Fibroblast of the aortic adventitia (primary cell): ENCODE data around the gene FCER2. TPM values are rescaled to one million over a fixed set of nuclear protein-coding genes. Genes with fewer than 3 reads are reported as not detected.

Source experiments
- DNase-seq: peaks from one replicate; pipeline ENCODE4 v3.0.0-alpha.2; 2010; ENCODE audit warnings: low read depth
- H3K4me3 ChIP-seq: 2 replicates; pipeline ENCODE4 v1.5.1; 2011; ENCODE audit warnings: low read depth, mild to moderate bottlenecking, control low read depth, low read length, moderate library complexity
- total RNA-seq: library from RNA; depleted of rRNA; stranded (reverse); fragments of >200 nt; gene quantifications from 2 replicates; pipeline ENCODE4 v1.2.3, GENCODE V29; 2012; ENCODE audit warnings: low replicate concordance
- TF ChIP-seq, protein P1 (sequence below): IDR thresholded peaks from 2 replicates; pipeline ENCODE4 v1.5.1; 2011; ENCODE audit warnings: mild to moderate bottlenecking, low read length, control low read depth, inconsistent platforms; ENCODE audit not compliant: insufficient read depth

FCER2 gene
- total RNA-seq, 1 donor: not detected

DNA sequence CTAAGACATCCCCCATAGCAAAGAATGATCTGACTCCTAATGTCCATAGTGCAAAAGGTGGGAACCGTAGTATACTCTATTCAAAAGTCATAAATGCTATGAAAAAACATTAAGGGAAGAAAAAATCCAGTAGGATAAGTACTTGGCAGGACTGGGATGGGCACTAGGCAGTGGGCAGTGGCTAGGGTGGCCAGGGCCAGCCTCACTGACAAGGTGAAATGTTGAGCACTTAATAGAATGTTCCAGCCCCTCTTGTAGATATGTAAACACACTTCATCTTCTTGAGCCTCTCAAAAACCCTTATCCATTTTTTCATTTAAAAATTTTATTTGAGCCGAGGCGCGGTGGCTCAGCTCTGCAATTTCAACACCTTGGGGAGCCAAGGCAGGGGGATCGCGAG is 31.4 kb upstream of the FCER2 start:
- DNase-seq: no peak
- TF ChIP-seq, protein P1, sequence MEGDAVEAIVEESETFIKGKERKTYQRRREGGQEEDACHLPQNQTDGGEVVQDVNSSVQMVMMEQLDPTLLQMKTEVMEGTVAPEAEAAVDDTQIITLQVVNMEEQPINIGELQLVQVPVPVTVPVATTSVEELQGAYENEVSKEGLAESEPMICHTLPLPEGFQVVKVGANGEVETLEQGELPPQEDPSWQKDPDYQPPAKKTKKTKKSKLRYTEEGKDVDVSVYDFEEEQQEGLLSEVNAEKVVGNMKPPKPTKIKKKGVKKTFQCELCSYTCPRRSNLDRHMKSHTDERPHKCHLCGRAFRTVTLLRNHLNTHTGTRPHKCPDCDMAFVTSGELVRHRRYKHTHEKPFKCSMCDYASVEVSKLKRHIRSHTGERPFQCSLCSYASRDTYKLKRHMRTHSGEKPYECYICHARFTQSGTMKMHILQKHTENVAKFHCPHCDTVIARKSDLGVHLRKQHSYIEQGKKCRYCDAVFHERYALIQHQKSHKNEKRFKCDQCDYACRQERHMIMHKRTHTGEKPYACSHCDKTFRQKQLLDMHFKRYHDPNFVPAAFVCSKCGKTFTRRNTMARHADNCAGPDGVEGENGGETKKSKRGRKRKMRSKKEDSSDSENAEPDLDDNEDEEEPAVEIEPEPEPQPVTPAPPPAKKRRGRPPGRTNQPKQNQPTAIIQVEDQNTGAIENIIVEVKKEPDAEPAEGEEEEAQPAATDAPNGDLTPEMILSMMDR: no peak

GRCh38 chr19:7732045-7732444 is 30.1 kb upstream of the FCER2 start, which contains the start of gene CLEC4G:
CLEC4G (minus strand) TSS chr19:7732110; CDS start chr19:7732102, 8 bp downstream.
- no peak within 1 kb of the TSS for H3K4me3 ChIP-seq
- TF ChIP-seq, protein P1: no peak
- no peak for DNase-seq

More for the DNA sequence above, 31.4 kb upstream of the FCER2 start:
- no peak overlapping the region for H3K4me3 ChIP-seq

DNA sequence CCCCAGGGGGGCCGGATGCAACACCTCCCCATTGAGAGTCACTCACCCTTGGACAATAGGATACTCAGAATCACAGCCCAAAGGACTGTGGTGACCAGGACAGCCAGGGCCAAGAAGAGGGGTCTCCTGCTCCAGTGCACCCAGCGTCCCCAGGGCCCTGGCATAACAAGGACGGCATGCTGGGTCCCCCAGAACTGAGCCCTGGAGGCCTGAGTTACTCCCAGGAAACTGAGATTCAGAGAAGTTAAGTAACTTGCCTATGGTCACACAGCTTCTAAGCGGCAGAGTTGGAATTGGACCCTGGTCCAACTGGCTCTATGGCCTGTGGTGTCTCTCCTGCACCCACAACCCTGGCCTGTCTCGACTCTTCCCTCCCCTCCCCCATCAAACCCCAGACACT is 29.7 kb upstream of the FCER2 start:
- TF ChIP-seq, protein P1: no peak

DNA sequence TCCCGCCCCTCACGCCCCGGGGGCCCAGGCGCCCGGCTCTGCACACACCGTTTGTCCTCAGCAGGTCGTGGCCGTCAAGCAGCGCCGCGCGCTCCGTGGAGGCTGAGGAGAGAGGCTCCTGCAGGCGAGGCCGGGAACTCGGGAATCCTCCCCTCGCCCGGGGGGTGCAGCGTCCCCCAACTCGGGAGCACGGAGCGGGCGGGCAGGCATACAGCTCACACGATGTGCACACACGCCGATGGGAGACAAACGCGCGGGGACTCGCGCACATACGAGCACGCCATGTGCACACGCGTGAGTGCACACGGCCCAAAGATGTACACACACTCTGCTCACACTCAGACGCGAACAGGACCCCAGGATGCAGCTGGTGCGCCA is 29.3 kb upstream of the FCER2 start:
- TF ChIP-seq, protein P1: no peak
- no peak overlapping the region for H3K4me3 ChIP-seq
- no peak for DNase-seq

More for the DNA sequence above, 29.7 kb upstream of the FCER2 start:
- no peak for DNase-seq
- no peak overlapping the region for H3K4me3 ChIP-seq

DNA sequence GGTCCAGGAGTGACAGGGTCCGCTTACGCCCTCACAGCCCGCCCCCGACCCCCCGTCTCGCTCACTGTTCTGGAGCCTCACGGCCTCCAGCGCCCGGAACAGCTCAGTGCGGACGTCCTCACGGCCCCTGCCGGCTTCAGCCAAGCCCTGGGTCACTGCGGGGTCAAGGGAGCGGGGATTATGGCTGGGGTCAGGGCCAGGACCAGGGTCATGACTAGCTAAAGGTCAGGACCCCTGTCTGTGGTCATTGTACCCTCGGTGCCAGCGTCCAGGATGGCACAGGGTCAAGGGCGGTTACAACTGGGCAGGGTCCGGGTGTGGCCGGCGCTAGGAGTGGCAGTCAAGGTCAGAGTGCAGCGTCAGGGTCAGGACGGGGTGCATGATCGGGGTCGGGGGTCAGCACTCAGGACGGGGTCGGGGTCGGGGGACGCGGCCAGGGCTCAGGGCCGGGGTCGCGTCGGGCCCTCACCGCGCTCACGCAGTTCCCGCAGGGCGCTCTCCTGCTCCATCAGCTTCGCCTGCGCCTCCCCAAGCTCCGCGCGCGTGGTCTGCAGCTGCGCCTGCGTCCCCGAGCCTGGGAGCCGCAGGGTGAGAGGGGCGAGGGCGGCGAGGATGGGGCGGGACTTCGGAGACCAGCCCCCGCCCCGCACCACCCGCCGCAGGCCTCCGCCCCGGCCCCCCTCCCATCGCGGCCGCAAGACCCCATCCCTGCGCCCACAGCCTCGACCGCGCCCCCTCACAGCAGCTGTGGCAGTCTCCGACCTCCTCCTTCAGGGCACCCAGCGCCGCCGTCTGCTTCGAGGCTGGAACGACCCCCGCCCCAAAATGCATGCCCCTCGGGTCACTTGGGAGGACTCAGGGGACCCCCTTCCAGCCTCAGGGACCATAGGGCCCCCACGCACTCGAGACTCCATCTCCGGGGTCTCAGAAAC is 28.6 kb upstream of the FCER2 start:
- H3K4me3 ChIP-seq: no peak overlapping the region
- TF ChIP-seq, protein P1: no peak

DNA sequence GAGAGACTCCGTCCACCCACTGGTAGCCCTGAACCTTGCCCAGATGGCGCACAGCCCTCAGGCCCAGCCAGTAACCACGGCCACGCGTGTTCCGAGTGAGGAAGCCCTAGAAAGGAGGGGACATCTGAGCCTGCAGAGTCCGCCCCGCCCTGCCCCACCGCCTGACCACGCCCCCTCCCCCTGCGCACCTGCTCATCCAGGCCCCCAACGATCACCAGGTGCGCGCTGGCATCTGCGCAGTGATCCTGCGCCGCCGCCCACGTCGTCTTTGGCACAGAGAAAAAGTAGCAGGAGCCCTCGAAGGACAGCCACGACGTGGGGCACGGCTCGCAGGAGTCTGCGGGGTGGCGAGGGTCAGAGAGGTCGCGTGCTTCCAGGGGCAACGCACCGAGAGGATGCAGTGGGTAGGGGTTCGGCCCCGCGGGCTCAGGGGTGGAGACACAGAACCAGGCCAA is 27.9 kb upstream of the FCER2 start:
- DNase-seq: no peak
- H3K4me3 ChIP-seq: no peak overlapping the region
- TF ChIP-seq, protein P1: no peak

More for the DNA sequence above, 28.6 kb upstream of the FCER2 start:
- no peak for DNase-seq
